Measurements from ENCODE around the gene CALHM2. TPM values are rescaled to one million over a fixed set of nuclear protein-coding genes. Genes with fewer than 3 reads are reported as not detected.
"Not testable (repeated sequence)": the region's sequence is repeated elsewhere in the genome, so short reads cannot be mapped to it uniquely, and the experiment has no call there.

The CALHM2 gene
- total RNA-seq, 1 experiment from 2014 or later = 1.9 TPM

GRCh38 chr10:103417601-103418000, 34.6 kb downstream of the CALHM2 start:
- DNase-seq (ENCODE audit: low read depth) = no peak

- not testable (repeated sequence) for DNase-seq (ENCODE audit: low read depth)
Measured at GRCh38 chr10:103417148-103417469, 35.1 kb downstream of the CALHM2 start.

GRCh38 chr10:103416436-103417147, 35.6 kb downstream of the CALHM2 start:
- DNase-seq (ENCODE audit: low read depth) = peak; percentile 33

GRCh38 chr10:103415581-103415980, 36.6 kb downstream of the CALHM2 start:
- no peak for DNase-seq (ENCODE audit: low read depth)

GRCh38 chr10:103413564-103413963, 38.6 kb downstream of the CALHM2 start:
- DNase-seq (ENCODE audit: low read depth) = no peak

- no peak for DNase-seq (ENCODE audit: low read depth)
Measured at GRCh38 chr10:103397191-103397825, 54.9 kb downstream of the CALHM2 start.

GRCh38 chr10:103396789-103397087, 55.4 kb downstream of the CALHM2 start:
- no peak for DNase-seq (ENCODE audit: low read depth)

Other genes starting within 250 kb of the CALHM2 start
- gene RPEL1, start 206.5 kb downstream of the CALHM2 start, total RNA-seq (2014; rRNA removed; shearing (Covaris generic)) = 0.06 TPM in 2 replicates
- 0.46 and 1.1 TPM in 2 replicates for gene INA, start 175.2 kb downstream of the CALHM2 start, total RNA-seq (2014; rRNA removed; shearing (Covaris generic))
- 25.1 and 29.3 TPM in 2 replicates for gene PCGF6, start 101.2 kb downstream of the CALHM2 start, total RNA-seq (2014; rRNA removed; shearing (Covaris generic))
- 7.7 and 9.6 TPM in 2 replicates for gene TAF5, start 84.4 kb downstream of the CALHM2 start, total RNA-seq (2014; rRNA removed; shearing (Covaris generic))
- 588 and 606 TPM in 2 replicates for gene ATP5MK, start 55.9 kb downstream of the CALHM2 start, total RNA-seq (2014; rRNA removed; shearing (Covaris generic))
- 44.2 and 51.3 TPM in 2 replicates for gene PDCD11, start 55.7 kb downstream of the CALHM2 start, total RNA-seq (2014; rRNA removed; shearing (Covaris generic))
- gene CALHM1, start 6.5 kb upstream of the CALHM2 start, total RNA-seq (2014; rRNA removed; shearing (Covaris generic)) = not detected in 2 replicates
- gene CALHM3, start 26.9 kb upstream of the CALHM2 start, total RNA-seq (2014; rRNA removed; shearing (Covaris generic)) = 0.29 TPM in 1 of 2 replicates, not detected in the other
- gene NEURL1, start 41.3 kb upstream of the CALHM2 start, total RNA-seq (2014; rRNA removed; shearing (Covaris generic)) = 0.03 TPM in 1 of 2 replicates, not detected in the other

Data from Daoy (cell line).